Smooth muscle cell of bladder (primary cell): ENCODE measurements around the gene FAM98B. TPM values are rescaled to one million over a fixed set of nuclear protein-coding genes. Genes with fewer than 3 reads are reported as not detected.

ENCODE experiments used
- total RNA-seq: library from RNA; depleted of rRNA; stranded (reverse); fragments of >200 nt; gene quantifications from 2 replicates; pipeline ENCODE4 v1.2.3, GENCODE V29; 2014

Gene FAM98B
- 6.8 and 9.3 TPM in 2 replicates for total RNA-seq

DNA sequence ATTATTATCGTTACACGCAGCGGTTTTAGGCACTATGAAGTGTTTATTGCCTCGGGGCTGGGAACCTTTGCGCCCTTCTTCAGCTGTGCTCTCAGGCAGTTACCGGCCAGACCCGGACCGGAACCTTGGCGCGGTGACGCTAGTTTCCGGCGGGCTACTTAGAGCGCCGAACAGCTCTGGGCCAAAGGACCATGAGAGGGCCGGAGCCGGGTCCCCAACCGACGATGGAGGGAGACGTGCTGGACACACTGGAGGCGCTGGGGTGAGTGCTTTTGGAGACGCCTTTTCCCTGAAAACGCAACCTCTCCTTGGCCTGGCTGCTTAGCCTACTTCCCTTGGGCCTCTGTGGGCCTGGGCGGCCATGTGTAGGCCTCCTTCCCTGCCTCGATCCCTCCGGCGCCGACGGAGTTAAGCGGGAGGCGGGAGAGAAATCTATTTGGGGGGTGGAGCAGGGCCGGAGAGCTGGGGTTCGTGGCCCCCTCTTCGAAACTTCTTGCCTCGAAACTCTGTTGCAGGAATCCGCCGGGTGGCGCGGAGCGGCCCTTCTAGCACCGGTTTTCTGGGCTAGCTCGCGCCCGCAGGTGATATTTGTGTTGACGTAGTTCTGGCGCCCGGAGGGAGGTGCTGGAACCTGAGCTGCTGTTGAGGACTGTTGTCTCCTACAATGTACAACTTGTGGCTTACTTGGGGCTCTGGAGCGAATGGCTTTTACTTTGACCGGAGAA, at the start of gene FAM98B:
Gene FAM98B (plus strand): TSS at position 157 of the 725 bp plus-strand sequence. CDS start 35 bp downstream, at position 192.

Other genes with a start within 250 kb of the FAM98B start
- gene SPRED1, start 201.3 kb upstream of the FAM98B start, total RNA-seq = 30.7 and 39.0 TPM in 2 replicates
- 0.37 and 0.43 TPM in 2 replicates for gene RASGRP1, start 110.7 kb downstream of the FAM98B start, total RNA-seq